ENCODE data around the gene PCDH8. TPM values are rescaled to one million over a fixed set of nuclear protein-coding genes. Genes with fewer than 3 reads are reported as not detected.

Gene PCDH8
- total RNA-seq, 1 experiment from 2014 or later = 2.1 TPM

- no peak overlapping the region for H3T11ph ChIP-seq (ENCODE audit: low read length)
- no peak overlapping the region for H4K5ac ChIP-seq (ENCODE audit: insufficient read length, low read depth, low read length)
- peaks cover 2% of the 10 kb centered on the region; the same call in 1 of the 2 replicates for H3K4me1 ChIP-seq (ENCODE audit: insufficient read depth, low read length)
- peaks cover 0 to 2% of the 10 kb centered on the region in 2 experiments; a peak in 4 of 5 replicates for H3K9me3 Mint-ChIP-seq
- no peak overlapping the region for H3K4ac ChIP-seq (ENCODE audit: low read depth, low read length)
- H3K27ac ChIP-seq (ENCODE audit: insufficient read length, low read depth, low read length) = no peak overlapping the region
- no CpG with 5 or more reads among the region's 3 CpGs for WGBS (ENCODE audit: extremely low coverage, insufficient read length, low lambda C conversion rate)
- no peak overlapping the region for H2BK120ac ChIP-seq (ENCODE audit: low read depth, low read length, poor library complexity, severe bottlenecking)
- H3K4me3 Mint-ChIP-seq = no peak overlapping the region
- H2BK12ac ChIP-seq (ENCODE audit: insufficient read length, low read depth, low read length) = no peak overlapping the region
- H3K79me2 ChIP-seq (ENCODE audit: insufficient read depth, low read length) = no peaks in the 10 kb centered on the region
- H2AK5ac ChIP-seq (ENCODE audit: insufficient read length, low read length) = no peak overlapping the region
- H3K36me3 Mint-ChIP-seq (ENCODE audit: insufficient read depth in 1 of 3, low read depth in 3 of 3) = no peaks in the 10 kb centered on the region
- no peak overlapping the region for H3K4me2 ChIP-seq (ENCODE audit: insufficient read depth, insufficient read length, low read length)
- no peak overlapping the region for H3K56ac ChIP-seq (ENCODE audit: insufficient read length, low read depth, low read length)
- TF ChIP-seq CTCF (conservative IDR thresholded peaks at IDR 0.05) = peak; percentile 93
- no peaks in the 10 kb centered on the region for H3K79me1 ChIP-seq (ENCODE audit: insufficient read depth, low read depth, low read length, poor library complexity, severe bottlenecking)
- no peaks in the 10 kb centered on the region for H3K27me3 ChIP-seq (ENCODE audit: insufficient read depth, low read length)
- no peak overlapping the region for H4K91ac ChIP-seq (ENCODE audit: insufficient read length, low read depth, low read length)
- no peak overlapping the region for H4K8ac ChIP-seq (replicated peaks; ENCODE audit: insufficient read length, low read depth, low read length)
- H2AFZ ChIP-seq (ENCODE audit: low read length) = no peak overlapping the region
- no peak overlapping the region for H3K9ac ChIP-seq (ENCODE audit: extremely low read depth, insufficient read length, low read length)
- no peaks in the 10 kb centered on the region for H3K27me3 Mint-ChIP-seq (ENCODE audit: low read depth)
- no peaks in the 10 kb centered on the region for H4K20me1 ChIP-seq (ENCODE audit: control insufficient read depth, insufficient read depth, insufficient read length)
- H3K27ac Mint-ChIP-seq = no peak overlapping the region
- H3K18ac ChIP-seq (ENCODE audit: insufficient read length, low read depth, low read length) = no peak overlapping the region
- DNase-seq = peak; percentile 84
- no peak overlapping the region for H2BK20ac ChIP-seq (ENCODE audit: low read depth, low read length, poor library complexity, severe bottlenecking)
- H3K14ac ChIP-seq (ENCODE audit: insufficient read depth, low read length) = no peak overlapping the region
- H3K4me1 Mint-ChIP-seq = peaks cover 21 to 23% of the 10 kb centered on the region in 2 experiments
- no peaks in the 10 kb centered on the region for H3K9me3 ChIP-seq (ENCODE audit: control insufficient read depth, low read depth, low read length)
- H2BK15ac ChIP-seq (ENCODE audit: low read depth, low read length) = no peak overlapping the region
- no peak overlapping the region for H2BK5ac ChIP-seq (ENCODE audit: insufficient read length, low read length)
- H3K23me2 ChIP-seq (ENCODE audit: insufficient read length, low read depth, low read length, poor library complexity, severe bottlenecking) = no peaks in the 10 kb centered on the region
- no peak overlapping the region for H3K23ac ChIP-seq (ENCODE audit: insufficient read length, low read depth, low read length)
Measured at GRCh38 chr13:52809310-52809769, 39.1 kb downstream of the PCDH8 start.
